ENCODE measurements around the gene SCARB1. TPM values are rescaled to one million over a fixed set of nuclear protein-coding genes. Genes with fewer than 3 reads are reported as not detected.

Gene SCARB1
- total and polyA plus RNA-seq, 2 of the 13 experiments (the other 11 are each of a cell fraction or from before 2014, with no cell fraction given), result 63.4 to 160 TPM

DNA sequence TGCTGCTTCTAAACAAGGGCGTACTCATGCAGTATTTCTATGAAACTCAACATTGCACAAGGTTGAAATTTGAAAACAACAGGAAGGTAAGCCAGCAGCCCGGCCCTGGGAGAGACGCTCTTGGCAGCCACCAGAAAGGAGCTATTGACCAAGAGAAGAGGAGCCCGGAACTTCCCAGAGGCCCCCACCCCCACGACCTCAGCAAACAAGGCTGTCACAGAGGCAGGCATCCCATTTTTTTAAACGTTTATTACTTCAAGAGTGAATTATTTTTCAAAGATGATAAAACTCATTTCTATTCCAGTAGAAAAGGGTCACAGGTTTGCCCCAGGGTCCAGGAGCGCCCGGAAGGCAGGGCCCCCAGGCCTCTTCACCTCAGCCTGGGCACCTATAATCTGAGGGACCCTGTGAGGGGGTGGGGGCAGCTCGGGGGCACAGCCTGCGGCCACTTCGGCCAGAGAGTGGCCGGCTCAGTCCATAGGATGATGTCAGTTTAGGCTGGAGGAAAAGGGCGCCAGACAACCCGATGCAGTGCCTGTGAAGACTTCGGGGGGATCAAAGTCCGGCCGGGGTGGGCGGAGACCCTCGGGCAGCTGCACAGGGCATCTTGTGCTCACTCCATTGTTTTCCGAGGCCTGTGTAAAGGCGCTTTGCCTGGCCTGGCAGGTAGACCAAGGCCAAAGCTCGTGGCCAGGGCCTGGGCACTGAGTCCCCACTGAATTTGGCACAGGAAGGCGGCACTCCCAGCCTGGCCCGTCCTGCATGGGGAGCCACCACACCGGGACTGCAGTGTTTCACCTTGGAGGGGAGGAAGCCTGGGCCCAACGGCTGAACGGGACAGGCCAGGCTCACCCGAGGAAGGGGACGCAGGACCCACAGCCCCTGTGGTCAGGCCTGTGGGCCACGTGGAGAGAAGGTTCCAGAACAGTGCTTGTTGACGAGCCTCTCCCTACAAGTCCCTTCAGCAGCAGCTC, 86.0 kb downstream of the SCARB1 start (continued):
- TF ChIP-seq ZNF879 (CRISPR knock-in tag; IDR thresholded peaks at IDR 0.05) (no peak), ZNF337 (CRISPR knock-in tag; IDR thresholded peaks at IDR 0.05; ENCODE audit: borderline replicate concordance, low read depth) (peak; percentile 61; the same call in 1 of the 2 replicates), XBP1 (CRISPR knock-in tag; IDR thresholded peaks at IDR 0.05) (no peak), ZNF160 (CRISPR knock-in tag; IDR thresholded peaks at IDR 0.05) (no peak), ZNF709 (CRISPR knock-in tag; IDR thresholded peaks at IDR 0.05) (no peak), ZNF607 (CRISPR knock-in tag; IDR thresholded peaks at IDR 0.05; ENCODE audit: borderline replicate concordance) (0 out of 2 replicates have a peak, but pooled peaks have one; percentile 17), SOX6 (IDR thresholded peaks at IDR 0.05) (no peak), SOX6 (CRISPR knock-in tag; IDR thresholded peaks at IDR 0.05) (peak; percentile 94), SAFB2 (CRISPR knock-in tag; IDR thresholded peaks at IDR 0.05; ENCODE audit: borderline replicate concordance, low read depth) (peak; percentile 63; the same call in 1 of the 2 replicates), HDAC2 (CRISPR knock-in tag; IDR thresholded peaks at IDR 0.05) (peak; percentile 78), DPF2 (CRISPR knock-in tag; IDR thresholded peaks at IDR 0.05; ENCODE audit: borderline replicate concordance, low read depth) (0 out of 2 replicates have a peak, but pooled peaks have one; percentile 17), ZC3H13 (CRISPR knock-in tag; IDR thresholded peaks at IDR 0.05) (0 out of 2 replicates have a peak, but pooled peaks have one; percentile 39)
- TF ChIP-seq, protein P1, sequence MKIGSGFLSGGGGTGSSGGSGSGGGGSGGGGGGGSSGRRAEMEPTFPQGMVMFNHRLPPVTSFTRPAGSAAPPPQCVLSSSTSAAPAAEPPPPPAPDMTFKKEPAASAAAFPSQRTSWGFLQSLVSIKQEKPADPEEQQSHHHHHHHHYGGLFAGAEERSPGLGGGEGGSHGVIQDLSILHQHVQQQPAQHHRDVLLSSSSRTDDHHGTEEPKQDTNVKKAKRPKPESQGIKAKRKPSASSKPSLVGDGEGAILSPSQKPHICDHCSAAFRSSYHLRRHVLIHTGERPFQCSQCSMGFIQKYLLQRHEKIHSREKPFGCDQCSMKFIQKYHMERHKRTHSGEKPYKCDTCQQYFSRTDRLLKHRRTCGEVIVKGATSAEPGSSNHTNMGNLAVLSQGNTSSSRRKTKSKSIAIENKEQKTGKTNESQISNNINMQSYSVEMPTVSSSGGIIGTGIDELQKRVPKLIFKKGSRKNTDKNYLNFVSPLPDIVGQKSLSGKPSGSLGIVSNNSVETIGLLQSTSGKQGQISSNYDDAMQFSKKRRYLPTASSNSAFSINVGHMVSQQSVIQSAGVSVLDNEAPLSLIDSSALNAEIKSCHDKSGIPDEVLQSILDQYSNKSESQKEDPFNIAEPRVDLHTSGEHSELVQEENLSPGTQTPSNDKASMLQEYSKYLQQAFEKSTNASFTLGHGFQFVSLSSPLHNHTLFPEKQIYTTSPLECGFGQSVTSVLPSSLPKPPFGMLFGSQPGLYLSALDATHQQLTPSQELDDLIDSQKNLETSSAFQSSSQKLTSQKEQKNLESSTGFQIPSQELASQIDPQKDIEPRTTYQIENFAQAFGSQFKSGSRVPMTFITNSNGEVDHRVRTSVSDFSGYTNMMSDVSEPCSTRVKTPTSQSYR (CRISPR knock-in tag; IDR thresholded peaks at IDR 0.05; ENCODE audit: borderline replicate concordance), result 0 out of 2 replicates have a peak, but pooled peaks have one; percentile 38
- TF ChIP-seq, protein P2, sequence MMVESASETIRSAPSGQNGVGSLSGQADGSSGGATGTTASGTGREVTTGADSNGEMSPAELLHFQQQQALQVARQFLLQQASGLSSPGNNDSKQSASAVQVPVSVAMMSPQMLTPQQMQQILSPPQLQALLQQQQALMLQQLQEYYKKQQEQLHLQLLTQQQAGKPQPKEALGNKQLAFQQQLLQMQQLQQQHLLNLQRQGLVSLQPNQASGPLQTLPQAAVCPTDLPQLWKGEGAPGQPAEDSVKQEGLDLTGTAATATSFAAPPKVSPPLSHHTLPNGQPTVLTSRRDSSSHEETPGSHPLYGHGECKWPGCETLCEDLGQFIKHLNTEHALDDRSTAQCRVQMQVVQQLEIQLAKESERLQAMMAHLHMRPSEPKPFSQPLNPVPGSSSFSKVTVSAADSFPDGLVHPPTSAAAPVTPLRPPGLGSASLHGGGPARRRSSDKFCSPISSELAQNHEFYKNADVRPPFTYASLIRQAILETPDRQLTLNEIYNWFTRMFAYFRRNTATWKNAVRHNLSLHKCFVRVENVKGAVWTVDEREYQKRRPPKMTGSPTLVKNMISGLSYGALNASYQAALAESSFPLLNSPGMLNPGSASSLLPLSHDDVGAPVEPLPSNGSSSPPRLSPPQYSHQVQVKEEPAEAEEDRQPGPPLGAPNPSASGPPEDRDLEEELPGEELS (CRISPR knock-in tag; IDR thresholded peaks at IDR 0.05), result 0 out of 2 replicates have a peak, but pooled peaks have one; percentile 15
- TF ChIP-seq, protein P3, sequence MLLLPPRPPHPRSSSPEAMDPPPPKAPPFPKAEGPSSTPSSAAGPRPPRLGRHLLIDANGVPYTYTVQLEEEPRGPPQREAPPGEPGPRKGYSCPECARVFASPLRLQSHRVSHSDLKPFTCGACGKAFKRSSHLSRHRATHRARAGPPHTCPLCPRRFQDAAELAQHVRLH (CRISPR knock-in tag; IDR thresholded peaks at IDR 0.05; ENCODE audit: borderline replicate concordance, low read depth), result peak; percentile 57; the same call in 1 of the 2 replicates
- TF ChIP-seq, protein P4, sequence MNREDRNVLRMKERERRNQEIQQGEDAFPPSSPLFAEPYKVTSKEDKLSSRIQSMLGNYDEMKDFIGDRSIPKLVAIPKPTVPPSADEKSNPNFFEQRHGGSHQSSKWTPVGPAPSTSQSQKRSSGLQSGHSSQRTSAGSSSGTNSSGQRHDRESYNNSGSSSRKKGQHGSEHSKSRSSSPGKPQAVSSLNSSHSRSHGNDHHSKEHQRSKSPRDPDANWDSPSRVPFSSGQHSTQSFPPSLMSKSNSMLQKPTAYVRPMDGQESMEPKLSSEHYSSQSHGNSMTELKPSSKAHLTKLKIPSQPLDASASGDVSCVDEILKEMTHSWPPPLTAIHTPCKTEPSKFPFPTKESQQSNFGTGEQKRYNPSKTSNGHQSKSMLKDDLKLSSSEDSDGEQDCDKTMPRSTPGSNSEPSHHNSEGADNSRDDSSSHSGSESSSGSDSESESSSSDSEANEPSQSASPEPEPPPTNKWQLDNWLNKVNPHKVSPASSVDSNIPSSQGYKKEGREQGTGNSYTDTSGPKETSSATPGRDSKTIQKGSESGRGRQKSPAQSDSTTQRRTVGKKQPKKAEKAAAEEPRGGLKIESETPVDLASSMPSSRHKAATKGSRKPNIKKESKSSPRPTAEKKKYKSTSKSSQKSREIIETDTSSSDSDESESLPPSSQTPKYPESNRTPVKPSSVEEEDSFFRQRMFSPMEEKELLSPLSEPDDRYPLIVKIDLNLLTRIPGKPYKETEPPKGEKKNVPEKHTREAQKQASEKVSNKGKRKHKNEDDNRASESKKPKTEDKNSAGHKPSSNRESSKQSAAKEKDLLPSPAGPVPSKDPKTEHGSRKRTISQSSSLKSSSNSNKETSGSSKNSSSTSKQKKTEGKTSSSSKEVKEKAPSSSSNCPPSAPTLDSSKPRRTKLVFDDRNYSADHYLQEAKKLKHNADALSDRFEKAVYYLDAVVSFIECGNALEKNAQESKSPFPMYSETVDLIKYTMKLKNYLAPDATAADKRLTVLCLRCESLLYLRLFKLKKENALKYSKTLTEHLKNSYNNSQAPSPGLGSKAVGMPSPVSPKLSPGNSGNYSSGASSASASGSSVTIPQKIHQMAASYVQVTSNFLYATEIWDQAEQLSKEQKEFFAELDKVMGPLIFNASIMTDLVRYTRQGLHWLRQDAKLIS (CRISPR knock-in tag; IDR thresholded peaks at IDR 0.05), result 0 out of 2 replicates have a peak, but pooled peaks have one; percentile 54
